Dedifferentiated amniotic fluid mesenchymal stem cell (primary cell): ENCODE data around the gene YEATS2.
A peak's percentile ranks its signal among the peaks of the same experiment; 100 is the strongest.

ENCODE experiments used
- DNase-seq: peaks from one replicate; pipeline ENCODE4 v3.0.0-alpha.2; 2016; ENCODE audit errors: extremely low spot score

Gene YEATS2

DNA sequence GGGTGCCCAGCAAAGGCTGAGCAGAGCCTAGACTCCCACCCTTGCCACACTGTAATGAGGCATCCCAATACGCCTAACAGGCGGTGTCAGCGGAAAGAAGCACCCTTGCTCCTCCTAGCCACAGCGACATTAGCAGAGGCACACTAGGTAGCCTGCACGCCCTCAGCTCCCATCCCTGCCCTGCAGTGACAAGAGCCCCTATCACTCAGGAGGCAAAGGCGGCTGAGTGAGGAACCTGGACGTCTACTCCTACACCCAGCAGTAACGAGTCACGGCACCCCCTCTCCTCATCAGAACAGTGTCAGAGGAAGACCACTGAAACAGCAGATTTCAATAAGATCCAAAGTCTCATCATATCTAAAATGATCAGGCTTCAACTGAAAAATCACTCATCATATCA lies 139.8 kb downstream of the YEATS2 start:
- DNase-seq, result no peak

DNA sequence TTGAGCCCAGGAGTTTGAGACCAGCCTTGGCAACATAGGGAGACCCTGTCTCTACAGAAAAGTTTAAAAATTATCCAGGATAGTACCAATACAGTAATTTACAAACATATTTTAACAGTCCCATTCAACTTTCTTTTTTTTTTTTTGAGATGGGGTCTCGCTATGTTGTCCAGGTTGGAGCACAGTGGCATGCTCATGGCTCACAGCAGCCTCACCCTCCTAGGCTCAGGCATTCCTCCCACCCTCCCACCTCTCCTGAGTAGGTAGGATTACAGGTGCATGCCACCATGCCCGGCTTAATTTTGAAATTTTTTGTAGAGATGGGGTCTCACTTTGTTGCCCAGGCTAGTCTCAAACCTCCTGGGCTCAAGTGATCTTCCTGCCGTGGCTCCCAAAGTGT lies 140.3 kb downstream of the YEATS2 start:
- no peak for DNase-seq

DNA sequence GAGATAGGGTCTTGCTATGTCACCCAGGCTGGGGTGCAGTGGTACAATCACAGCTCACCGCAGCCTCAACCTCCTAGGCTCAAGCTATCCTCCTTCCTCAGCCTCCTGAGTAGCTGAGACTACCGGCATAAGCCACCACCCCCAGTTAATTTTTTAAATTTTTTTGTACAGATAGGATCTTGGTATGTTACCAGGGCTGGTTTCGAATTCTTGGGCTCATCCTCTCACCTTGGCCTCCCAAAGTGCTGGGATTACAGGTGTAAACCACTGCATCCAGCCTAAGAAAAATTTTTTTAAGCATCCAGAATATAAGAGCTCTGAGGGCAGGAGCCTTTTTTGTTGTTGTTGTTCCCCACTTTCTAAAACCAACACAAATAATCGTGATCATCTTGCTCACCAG lies 142.2 kb downstream of the YEATS2 start:
- DNase-seq, result no peak

GRCh38 chr3:183844606-183845005 lies 147.0 kb downstream of the YEATS2 start:
- peak; percentile 88 for DNase-seq

DNA sequence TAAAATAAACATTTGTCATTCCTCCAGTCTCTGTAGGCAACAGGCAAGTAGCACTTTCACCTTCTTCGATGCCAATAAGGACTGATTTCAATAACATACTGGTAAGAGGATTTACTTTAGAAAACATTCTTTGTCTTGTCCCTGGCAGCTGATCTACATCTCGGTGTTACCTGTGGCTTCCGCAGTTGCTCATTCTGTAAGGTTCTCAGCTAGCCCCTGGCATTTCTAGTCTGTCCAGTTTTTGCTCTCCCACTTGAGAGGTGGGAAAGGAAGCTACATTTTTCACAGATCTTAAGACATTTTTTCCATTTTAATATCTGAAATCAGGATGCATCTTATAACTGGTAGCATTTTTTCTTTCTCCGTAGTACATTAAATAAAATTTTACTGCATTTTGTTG lies 147.5 kb downstream of the YEATS2 start:
- no peak for DNase-seq

GRCh38 chr3:183845608-183846288 lies 148.2 kb downstream of the YEATS2 start:
- no peak for DNase-seq

DNA sequence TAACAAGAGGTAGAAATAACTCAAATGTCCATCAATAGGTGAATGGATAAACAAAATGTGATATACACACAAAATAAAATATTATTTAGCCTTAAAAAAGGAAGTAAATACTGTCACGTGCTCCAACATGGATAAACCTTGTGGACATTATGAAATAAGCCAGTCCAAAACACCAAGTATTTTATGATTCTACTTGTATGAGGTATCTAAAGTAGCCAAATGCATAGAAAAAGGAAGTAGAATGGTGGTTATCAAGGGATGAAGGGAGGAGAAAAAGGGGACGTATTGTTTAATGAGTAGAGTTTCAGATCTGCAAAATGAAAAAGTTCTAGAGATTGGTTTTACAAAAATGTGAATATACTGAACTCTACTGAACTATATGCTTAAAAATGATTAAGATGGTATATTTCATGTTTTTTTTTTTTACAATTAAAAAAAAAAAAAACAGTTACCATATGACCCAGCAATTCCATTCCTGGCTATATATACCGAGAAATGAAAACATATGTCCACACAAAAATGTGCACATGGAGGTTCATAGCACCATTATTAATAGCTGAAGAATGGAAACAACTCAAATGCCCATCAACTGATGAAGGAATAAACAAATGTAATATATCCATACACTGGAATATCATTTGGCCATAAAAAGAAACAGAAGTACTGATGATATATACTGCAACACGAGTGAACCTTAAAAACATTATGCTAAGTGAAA lies 156.9 kb downstream of the YEATS2 start:
- no peak for DNase-seq

DNA sequence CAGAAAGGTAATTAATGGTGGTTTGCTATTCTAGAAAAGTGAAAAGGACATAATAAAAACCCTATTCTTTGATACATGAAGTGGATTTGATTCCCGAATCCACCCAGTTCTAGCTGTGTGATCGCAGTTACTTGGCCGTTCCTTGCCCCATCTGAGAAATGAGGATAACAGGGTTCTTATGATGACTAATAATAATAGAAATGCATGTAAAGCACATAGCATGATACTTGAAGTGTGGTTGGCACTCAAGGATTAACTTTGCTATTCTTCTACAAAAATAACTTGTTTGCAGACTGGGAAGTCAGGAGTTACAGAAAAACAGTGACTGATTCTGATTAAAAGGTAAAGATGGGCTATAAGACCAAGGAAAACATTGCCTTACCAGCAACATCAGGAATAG lies 160.3 kb downstream of the YEATS2 start:
- no peak for DNase-seq
